GM23248 (cell line): ENCODE results near the gene IVNS1ABP. TPM values are rescaled to one million over a fixed set of nuclear protein-coding genes. Genes with fewer than 3 reads are reported as not detected.
"Not testable (repeated sequence)": the region's sequence is repeated elsewhere in the genome, so short reads cannot be mapped to it uniquely, and the experiment has no call there.

Experiments used
- DNase-seq: peaks from one replicate; pipeline ENCODE4 v3.0.0-alpha.2; 2015
- H2AFZ ChIP-seq: fragments of 200-600 bp; sonication (generic); 2 replicates; pipeline ENCODE4 v1.6.1; 2016; ENCODE audit warnings: antibody characterized with exemption
- H3F3A ChIP-seq: fragments of 200-600 bp; sonication (generic); 2 replicates; pipeline ENCODE4 v1.6.1; 2016; ENCODE audit warnings: mild to moderate bottlenecking, antibody characterized with exemption, mixed run types; ENCODE audit not compliant: insufficient read depth
- H3K27ac ChIP-seq: fragments of 200-600 bp; sonication (generic); 2 replicates; pipeline ENCODE4 v1.5.1; 2016; ENCODE audit warnings: mild to moderate bottlenecking
- H3K27me3 ChIP-seq: fragments of 200-600 bp; sonication (generic); replicated peaks from 2 replicates; pipeline ENCODE4 v1.6.1; 2016; ENCODE audit warnings: mild to moderate bottlenecking; ENCODE audit not compliant: insufficient read depth
- H3K36me3 ChIP-seq: fragments of 200-600 bp; sonication (generic); 2 replicates; pipeline ENCODE4 v1.6.1; 2016; ENCODE audit warnings: low read depth, mild to moderate bottlenecking
- H3K4me1 ChIP-seq: fragments of 200-600 bp; sonication (generic); 2 replicates; pipeline ENCODE4 v1.6.1; 2016; ENCODE audit warnings: mild to moderate bottlenecking; ENCODE audit not compliant: insufficient read depth
- H3K4me2 ChIP-seq: fragments of 200-600 bp; sonication (generic); one replicate; pipeline ENCODE4 v1.6.1; 2016; ENCODE audit warnings: mild to moderate bottlenecking; ENCODE audit not compliant: unreplicated experiment
- H3K4me3 ChIP-seq: fragments of 200-600 bp; sonication (generic); 2 replicates; pipeline ENCODE4 v1.5.1; 2016; ENCODE audit warnings: mild to moderate bottlenecking
- H3K79me2 ChIP-seq: fragments of 200-600 bp; sonication (generic); 2 replicates; pipeline ENCODE4 v1.6.1; 2016; ENCODE audit warnings: mild to moderate bottlenecking; ENCODE audit not compliant: insufficient read depth
- H3K9ac ChIP-seq: fragments of 200-600 bp; sonication (generic); 2 replicates; pipeline ENCODE4 v1.6.1; 2016; ENCODE audit warnings: mild to moderate bottlenecking
- H3K9me2 ChIP-seq: fragments of 200-600 bp; sonication (generic); 2 replicates; pipeline ENCODE4 v1.6.1; 2016; ENCODE audit warnings: mixed run types, mild to moderate bottlenecking, moderate library complexity; ENCODE audit not compliant: insufficient read depth
- H3K9me3 ChIP-seq: fragments of 200-600 bp; sonication (generic); one replicate; pipeline ENCODE4 v1.6.1; 2017; ENCODE audit warnings: low read depth
- H4K20me1 ChIP-seq: fragments of 200-600 bp; sonication (generic); 2 replicates; pipeline ENCODE4 v1.6.0; 2016; ENCODE audit not compliant: insufficient read depth
- EZH2 ChIP-seq: fragments of 200-600 bp; sonication (generic); IDR thresholded peaks from 2 replicates; pipeline ENCODE4 v1.6.1; 2018; ENCODE audit warnings: antibody characterized with exemption, mild to moderate bottlenecking; ENCODE audit not compliant: insufficient read depth, poor library complexity, severe bottlenecking
- EZH2phosphoT487 ChIP-seq: fragments of 200-600 bp; sonication (generic); IDR thresholded peaks from 2 replicates; pipeline ENCODE4 v1.6.1; 2018; ENCODE audit warnings: antibody characterized with exemption, moderate library complexity, mild to moderate bottlenecking, low read depth; ENCODE audit not compliant: insufficient read depth
- WGBS, 2 experiments: methylation state at CpG; one replicate each; pipeline ENCODE4 v1.1.6; 2015 to 2017; ENCODE audit warnings: low lambda C conversion rate in 2 of 2, low coverage in 1 of 2; ENCODE audit errors: missing lambda C conversion rate in 2 of 2; 5-methylcytosine and 5-hydroxymethylcytosine counted together
- in situ Hi-C: fragments of 300-500 bp; cut with MboI; formaldehyde crosslinking; loops from 2 replicates; pipeline ENCODE4 v1.15.0; 2020
- polyA plus RNA-seq: library from polyadenylated mRNA; unstranded; fragments of >200 nt; fragmentation: Nextera tagmentation; extraction: Ambion mirVana; gene quantifications from 2 replicates; pipeline ENCODE4 v1.2.1, GENCODE V29; 2016
- total RNA-seq: library from RNA; depleted of rRNA; stranded (reverse); fragments of >200 nt; shearing (Covaris generic); gene quantifications from 2 replicates; pipeline ENCODE4 v1.2.3, GENCODE V29; 2014; rRNA removed

The IVNS1ABP gene
- total RNA-seq (52.0 and 63.5 TPM in 2 replicates), polyA plus RNA-seq (47.9 and 51.4 TPM in 2 replicates)

- Histone ChIP-seq H3K4me3 (peak within 1 kb of the TSS; percentile 84), H3K27me3 (no peaks in the 10 kb centered on the region), H3F3A (no peaks in the 10 kb centered on the region), H3K9ac (peak within 1 kb of the TSS; percentile 95), H3K9me2 (no peaks in the 10 kb centered on the region), H3K4me2 (peak within 1 kb of the TSS; percentile 96), H3K27ac (peak within 1 kb of the TSS; percentile 88), H3K79me2 (peaks cover 43% of the 10 kb centered on the region), H3K9me3 (no peaks in the 10 kb centered on the region), H3K4me1 (peaks cover 31% of the 10 kb centered on the region), H2AFZ (peak within 1 kb of the TSS; percentile 100), H4K20me1 (0 out of 2 replicates have a peak, but pooled peaks cover 13% of the 10 kb centered on the region), H3K36me3 (no peaks in the 10 kb centered on the region)
- peak; percentile 96 for DNase-seq
- WGBS, 2 experiments: 1% methylated on average over 63 to 66 of the region's 80 CpGs
- TF ChIP-seq EZH2 (no peak), EZH2phosphoT487 (no peak)
- in situ Hi-C loops: no loop called here
These were observed at the start of gene IVNS1ABP for GRCh38 chr1:185317034-185317885. IVNS1ABP (minus strand) TSS chr1:185317243; CDS start chr1:185309493, 7,750 bp downstream.

DNA sequence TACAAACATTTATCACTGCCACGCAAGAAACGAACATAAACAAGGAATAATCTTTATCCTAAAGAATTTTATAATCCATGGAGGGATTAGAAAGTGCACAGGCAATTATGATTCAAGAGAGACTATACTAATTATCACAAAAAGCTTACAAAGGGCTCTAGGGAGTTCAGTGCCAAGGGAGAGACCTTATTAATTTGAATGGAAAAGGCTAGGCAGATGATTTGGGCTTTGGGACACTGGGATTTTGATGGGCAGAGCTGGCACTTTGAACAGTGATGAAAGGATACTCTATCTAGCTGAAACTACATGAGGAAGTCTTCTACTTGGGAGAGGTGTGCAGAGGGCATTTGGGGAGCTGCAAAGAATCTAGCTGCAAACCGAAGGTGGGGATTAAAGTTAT is 48.9 kb upstream of the IVNS1ABP start:
- no peak overlapping the region for H3K4me3 ChIP-seq
- H3K9me3 ChIP-seq: no peaks in the 10 kb centered on the region
- no peak overlapping the region for H3K4me2 ChIP-seq
- no peak overlapping the region for H3K9ac ChIP-seq
- 96 to 98% methylated on average over 3 of the region's 3 CpGs for WGBS, 2 experiments
- no peaks in the 10 kb centered on the region for H3K36me3 ChIP-seq
- DNase-seq: no peak
- peaks cover 2% of the 10 kb centered on the region; the same call in 1 of the 2 replicates for H3F3A ChIP-seq
- H3K27ac ChIP-seq: no peak overlapping the region
- no peaks in the 10 kb centered on the region for H4K20me1 ChIP-seq
- peaks cover 13% of the 10 kb centered on the region for H3K4me1 ChIP-seq
- TF ChIP-seq EZH2phosphoT487 (no peak), EZH2 (no peak)
- in situ Hi-C loops: no loop called here
- no peaks in the 10 kb centered on the region for H3K79me2 ChIP-seq
- H2AFZ ChIP-seq: no peak overlapping the region
- no peaks in the 10 kb centered on the region for H3K27me3 ChIP-seq
- H3K9me2 ChIP-seq: no peaks in the 10 kb centered on the region

DNA sequence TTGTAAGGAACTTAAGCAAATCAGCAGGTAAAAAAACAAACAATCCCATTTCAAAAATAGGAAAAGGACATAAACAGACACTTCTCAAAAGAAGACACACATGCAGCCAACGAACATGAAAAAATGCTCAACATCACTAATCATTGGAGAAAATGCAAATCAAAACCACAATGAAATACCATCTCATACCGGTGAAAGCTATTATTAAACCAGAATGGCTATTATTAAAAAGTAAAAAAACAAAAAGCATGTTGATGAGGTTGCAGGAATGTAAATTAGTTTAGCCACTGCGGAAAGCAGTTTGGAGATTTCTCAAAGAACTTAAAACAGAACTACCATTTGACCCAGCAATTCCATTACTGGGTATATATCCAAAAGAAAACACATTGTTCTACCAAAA is 47.5 kb upstream of the IVNS1ABP start:
- H2AFZ ChIP-seq, H3K4me3 ChIP-seq, H3K9ac ChIP-seq, H3K4me2 ChIP-seq, H3K79me2 ChIP-seq, H3K27ac ChIP-seq, H3K27me3 ChIP-seq, DNase-seq, H3K9me2 ChIP-seq, H4K20me1 ChIP-seq, in situ Hi-C loops, H3K9me3 ChIP-seq, H3K36me3 ChIP-seq, H3F3A ChIP-seq: not testable (repeated sequence)
- H3K4me1 ChIP-seq: peaks cover 12% of the 10 kb centered on the region
- WGBS, 2 experiments: 64% methylated on average over 3 of the region's 3 CpGs

GRCh38 chr1:185363205-185363604 is 46.2 kb upstream of the IVNS1ABP start:
- Histone ChIP-seq H3K4me3 (no peak overlapping the region), H2AFZ (no peak overlapping the region), H3K36me3 (no peaks in the 10 kb centered on the region), H3K27ac (no peak overlapping the region), H3K9me3 (no peaks in the 10 kb centered on the region), H3K27me3 (no peaks in the 10 kb centered on the region), H3K79me2 (no peaks in the 10 kb centered on the region), H3F3A (peaks cover 8% of the 10 kb centered on the region; the same call in 1 of the 2 replicates), H4K20me1 (no peaks in the 10 kb centered on the region), H3K4me2 (no peak overlapping the region), H3K4me1 (peaks cover 10% of the 10 kb centered on the region), H3K9ac (no peak overlapping the region), H3K9me2 (no peaks in the 10 kb centered on the region)
- TF ChIP-seq EZH2: no peak
- no peak for TF ChIP-seq EZH2phosphoT487
- in situ Hi-C loops: no loop called here
- DNase-seq: no peak

- Histone ChIP-seq H4K20me1 (no peaks in the 10 kb centered on the region), H3K79me2 (no peaks in the 10 kb centered on the region), H3K27me3 (no peaks in the 10 kb centered on the region), H3K4me2 (peak overlapping the region; percentile 16), H3K9me3 (no peaks in the 10 kb centered on the region), H3K27ac (peak overlapping the region; percentile 0; the same call in 1 of the 2 replicates), H2AFZ (no peak overlapping the region), H3K4me1 (peaks cover 10% of the 10 kb centered on the region), H3F3A (peaks cover 8% of the 10 kb centered on the region; the same call in 1 of the 2 replicates), H3K9ac (no peak overlapping the region), H3K36me3 (no peaks in the 10 kb centered on the region), H3K4me3 (no peak overlapping the region), H3K9me2 (no peaks in the 10 kb centered on the region)
- TF ChIP-seq EZH2phosphoT487 (no peak), EZH2 (no peak)
- 76 to 88% methylated on average over 1 of the region's 1 CpG for WGBS, 2 experiments
- in situ Hi-C loops: no loop called here
- DNase-seq: peak; percentile 43
These were observed 43.7 kb upstream of the IVNS1ABP start for GRCh38 chr1:185360714-185361113.
